Right lobe of liver (tissue), 6 donors: ENCODE data around the gene PTPN4. TPM values are rescaled to one million over a fixed set of nuclear protein-coding genes. Genes with fewer than 3 reads are reported as not detected.

Experiments used
- ATAC-seq, 4 donors: fragments of 200-7000 bp; cut with Tn5 transposase; one replicate each; pipeline ENCODE4 v1.9.1; 2020; ENCODE audit warnings: mild to moderate bottlenecking in 4 of 4, moderate library complexity in 4 of 4
- DNase-seq, 3 donors: peaks; one replicate each; pipeline ENCODE4 v3.0.0-alpha.2; 2020
- H3K27ac ChIP-seq, 3 donors: fragments of 200-600 bp; one replicate each; pipeline ENCODE4 v1.8.0; 2022
- H3K27me3 ChIP-seq, 2 donors: fragments of 200-600 bp; one replicate each; pipeline ENCODE4 v1.8.0; 2022
- H3K36me3 ChIP-seq, 4 donors: fragments of 200-600 bp; sonication (generic) in 1 of 4; one replicate each; pipeline versions ENCODE4 v1.5.1 to v1.8.0; 2017 to 2022; ENCODE audit warnings: control low read depth in 1 of 4
- H3K4me1 ChIP-seq, 4 donors: fragments of 200-600 bp; sonication (generic) in 1 of 4; one replicate each; pipeline versions ENCODE4 v1.5.1 to v1.8.0; 2017 to 2022; ENCODE audit warnings: control low read depth in 1 of 4
- H3K4me3 ChIP-seq, 3 donors: fragments of 200-600 bp; one replicate each; pipeline ENCODE4 v1.8.0; 2022
- H3K9me3 ChIP-seq, 4 donors: fragments of 200-600 bp; sonication (generic) in 1 of 4; one replicate each; pipeline versions ENCODE4 v1.5.1 to v1.8.0; 2017 to 2022; ENCODE audit warnings: control low read depth in 1 of 4
- POLR2A ChIP-seq: fragments of 450-650 bp; IDR thresholded peaks from one replicate; pipeline ENCODE4 v1.6.1; 2017; ENCODE audit warnings: antibody characterized with exemption, mild to moderate bottlenecking
- WGBS: methylation state at CpG from one replicate; pipeline ENCODE4 v1.1.6; 2018; ENCODE audit warnings: low coverage, low lambda C conversion rate; ENCODE audit not compliant: insufficient coverage; ENCODE audit errors: missing lambda C conversion rate; 5-methylcytosine and 5-hydroxymethylcytosine counted together
- intact Hi-C, 2 donors: fragments of 100-400 bp; cut with DNase I; formaldehyde crosslinking; loops; one replicate each; pipeline versions ENCODE4 v1.11.2 to v1.14.1; 2022
- total RNA-seq, 6 experiments: library from RNA; depleted of rRNA in 2 of 6; stranded (reverse); fragments of >200 nt in 2 of 6; fragmentation: NEBNext Ultra II Directional in 3 of 6; extraction: Animal tissue kit (Norgen Biotek cat#: 25700) in 3 of 6; gene quantifications; one replicate each; pipeline versions ENCODE4 v1.1.0 to v1.2.4, GENCODE V29; 2016 to 2023
- TF ChIP-seq, protein P1 (sequence below), 4 donors: fragments of 200-600 bp in 3 of 4; fragments of 450-650 bp in 1 of 4; IDR thresholded peaks; one replicate each; pipeline versions ENCODE4 v1.5.1 to v1.8.0; 2016 to 2022; ENCODE audit warnings: antibody characterized with exemption in 4 of 4, mild to moderate bottlenecking in 2 of 4
- donor health status: DM: no; HTN: yes; CAD: no.
- donor health status: DM: no; HTN: no; CAD: no.
- donor health status: DM: no; HTN: no; CAD: no.
- donor health status: DM: no; HTN: yes; CAD: no.
- donor health status: DM: no; HTN: yes; CAD: no.

Gene PTPN4
- total RNA-seq, 6 experiments from 2014 or later, result 8.5 to 19.9 (median 14.8) TPM

- Histone ChIP-seq H3K27me3 (no peaks in the 10 kb centered on the region), H3K4me1 (peaks cover 0 to 22% (median 4%) of the 10 kb centered on the region in 4 donors), H3K4me3 (no peak overlapping the region), H3K36me3 (no peaks in the 10 kb centered on the region), H3K27ac (no peak overlapping the region), H3K9me3 (no peaks in the 10 kb centered on the region)
- 92% methylated on average over 1 of the region's 1 CpG for WGBS
- intact Hi-C loops, result loop anchor here in 1 of 2 donors (10.0 kb wide), 1 partner anchor 71 kb away; no protein-coding TSS in a partner anchor
- ATAC-seq, result no peak
- DNase-seq, result no peak
- TF ChIP-seq, protein P1, sequence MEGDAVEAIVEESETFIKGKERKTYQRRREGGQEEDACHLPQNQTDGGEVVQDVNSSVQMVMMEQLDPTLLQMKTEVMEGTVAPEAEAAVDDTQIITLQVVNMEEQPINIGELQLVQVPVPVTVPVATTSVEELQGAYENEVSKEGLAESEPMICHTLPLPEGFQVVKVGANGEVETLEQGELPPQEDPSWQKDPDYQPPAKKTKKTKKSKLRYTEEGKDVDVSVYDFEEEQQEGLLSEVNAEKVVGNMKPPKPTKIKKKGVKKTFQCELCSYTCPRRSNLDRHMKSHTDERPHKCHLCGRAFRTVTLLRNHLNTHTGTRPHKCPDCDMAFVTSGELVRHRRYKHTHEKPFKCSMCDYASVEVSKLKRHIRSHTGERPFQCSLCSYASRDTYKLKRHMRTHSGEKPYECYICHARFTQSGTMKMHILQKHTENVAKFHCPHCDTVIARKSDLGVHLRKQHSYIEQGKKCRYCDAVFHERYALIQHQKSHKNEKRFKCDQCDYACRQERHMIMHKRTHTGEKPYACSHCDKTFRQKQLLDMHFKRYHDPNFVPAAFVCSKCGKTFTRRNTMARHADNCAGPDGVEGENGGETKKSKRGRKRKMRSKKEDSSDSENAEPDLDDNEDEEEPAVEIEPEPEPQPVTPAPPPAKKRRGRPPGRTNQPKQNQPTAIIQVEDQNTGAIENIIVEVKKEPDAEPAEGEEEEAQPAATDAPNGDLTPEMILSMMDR (IDR thresholded peaks at IDR 0.05), result no peak
Observed at GRCh38 chr2:119753930-119754321, 5.8 kb upstream of the PTPN4 start.

GRCh38 chr2:119755906-119756305, 3.8 kb upstream of the PTPN4 start:
- intact Hi-C loops, result loop anchor here in 1 of 2 donors (10.0 kb wide), 1 partner anchor 69 kb away; no protein-coding TSS in a partner anchor
- H3K36me3 ChIP-seq, result no peaks in the 10 kb centered on the region
- H3K27ac ChIP-seq, result no peak overlapping the region
- DNase-seq, result no peak
- WGBS, result 35% methylated on average over 1 of the region's 1 CpG
- no peaks in the 10 kb centered on the region for H3K27me3 ChIP-seq
- ATAC-seq, result no peak
- H3K9me3 ChIP-seq, result no peaks in the 10 kb centered on the region
- H3K4me1 ChIP-seq, result peaks cover 0 to 24% (median 4%) of the 10 kb centered on the region in 4 donors
- H3K4me3 ChIP-seq, result no peak overlapping the region
- TF ChIP-seq, protein P1 (IDR thresholded peaks at IDR 0.05), result no peak
- TF ChIP-seq POLR2A, result no peak

- no peaks in the 10 kb centered on the region for H3K36me3 ChIP-seq
- H3K27ac ChIP-seq, result peak overlapping the region in 2 of 3 donors; percentile 50
- peak; percentile 82 to 91 (median 90) for DNase-seq
- ATAC-seq, result peak; percentile 60 to 76 (median 69)
- WGBS, result 34% methylated on average over 5 of the region's 5 CpGs
- H3K9me3 ChIP-seq, result no peaks in the 10 kb centered on the region
- TF ChIP-seq, protein P1 (IDR thresholded peaks at IDR 0.05), result no peak
- TF ChIP-seq POLR2A, result no peak
- intact Hi-C loops, result loop anchor here in 1 of 2 donors (10.0 kb wide), 1 partner anchor 68 kb away; no protein-coding TSS in a partner anchor
- H3K27me3 ChIP-seq, result no peaks in the 10 kb centered on the region
- H3K4me3 ChIP-seq, result no peak overlapping the region
- H3K4me1 ChIP-seq, result peaks cover 0 to 26% (median 4%) of the 10 kb centered on the region in 4 donors
Observed at GRCh38 chr2:119756837-119757236, 2.9 kb upstream of the PTPN4 start.

- Histone ChIP-seq H3K27me3 (no peaks in the 10 kb centered on the region), H3K9me3 (no peaks in the 10 kb centered on the region), H3K27ac (peak overlapping the region; percentile 83 to 89 (median 87)), H3K4me1 (peaks cover 0 to 23% (median 4%) of the 10 kb centered on the region in 4 donors), H3K36me3 (no peaks in the 10 kb centered on the region), H3K4me3 (peak overlapping the region; percentile 69 to 77 (median 71))
- intact Hi-C loops, result loop anchor here in 1 of 2 donors (10.0 kb wide), 1 partner anchor 66 kb away; no protein-coding TSS in a partner anchor
- DNase-seq, result no peak
- no peak for TF ChIP-seq POLR2A
- TF ChIP-seq, protein P1 (IDR thresholded peaks at IDR 0.05), result no peak
- ATAC-seq, result no peak
- WGBS, result 62% methylated on average over 10 of the region's 13 CpGs
Observed at GRCh38 chr2:119758881-119759450, 756 bp upstream of the PTPN4 start.
